Neural crest cell (in vitro differentiated cells): Measurements from ENCODE around the gene TESMIN. TPM values are rescaled to one million over a fixed set of nuclear protein-coding genes. Genes with fewer than 3 reads are reported as not detected.

Source experiments
- DNase-seq: peaks from one replicate; pipeline ENCODE4 v3.0.0; 2021; ENCODE audit warnings: low read depth, mixed read lengths, low spot score
- H3K27ac Mint-ChIP-seq: one replicate; pipeline ENCODE4 v1.8.0; 2021; ENCODE audit warnings: mild to moderate bottlenecking, mixed read lengths; ENCODE audit not compliant: unreplicated experiment
- H3K27me3 Mint-ChIP-seq: 2 replicates; pipeline ENCODE4 v1.8.0; 2021; ENCODE audit warnings: low read depth, mild to moderate bottlenecking, mixed read lengths
- H3K36me3 Mint-ChIP-seq: 2 replicates; pipeline ENCODE4 v1.8.0; 2021; ENCODE audit warnings: low read depth, mild to moderate bottlenecking, mixed read lengths
- H3K4me1 Mint-ChIP-seq: 2 replicates; pipeline ENCODE4 v1.8.0; 2021; ENCODE audit warnings: mixed read lengths
- H3K4me3 Mint-ChIP-seq: one replicate; pipeline ENCODE4 v1.8.0; 2021; ENCODE audit warnings: mild to moderate bottlenecking, mixed read lengths
- H3K9me3 Mint-ChIP-seq: 2 replicates; pipeline ENCODE4 v1.8.0; 2021; ENCODE audit warnings: mixed read lengths
- CTCF ChIP-seq: fragments of 200-600 bp; sonication (generic); conservative IDR thresholded peaks from 2 replicates; pipeline ENCODE4 v1.5.0; 2021; ENCODE audit warnings: antibody characterized with exemption, mild to moderate bottlenecking
- long read RNA-seq: library from polyadenylated mRNA; unstranded; transcript quantifications from one replicate; pipeline ENCODE4 v2.0.0, GENCODE V29; 2020
- total RNA-seq: library from RNA; stranded (reverse); gene quantifications from 2 replicates; pipeline ENCODE4 v1.2.1, GENCODE V29; 2021

The TESMIN gene
- total RNA-seq = 4.2 and 6.8 TPM in 2 replicates
- long read RNA-seq = 0 reads

GRCh38 chr11:68751331-68751856, at the start of gene TESMIN:
TSS of gene TESMIN (minus strand) at chr11:68751520. CDS start at chr11:68750660, 860 bp downstream.
- DNase-seq = peak; percentile 96
- Mint-ChIP-seq H3K9me3 (no peaks in the 10 kb centered on the region), H3K4me1 (peaks cover 33% of the 10 kb centered on the region), H3K36me3 (no peaks in the 10 kb centered on the region), H3K4me3 (peak within 1 kb of the TSS; percentile 58), H3K27ac (no peak within 1 kb of the TSS), H3K27me3 (peaks cover 12% of the 10 kb centered on the region)
- TF ChIP-seq CTCF = no peak

GRCh38 chr11:68798221-68798813, 47.0 kb upstream of the TESMIN start:
- no peaks in the 10 kb centered on the region for H3K9me3 Mint-ChIP-seq
- no peaks in the 10 kb centered on the region for H3K4me1 Mint-ChIP-seq
- DNase-seq = peak; percentile 74
- no peaks in the 10 kb centered on the region for H3K36me3 Mint-ChIP-seq
- H3K27me3 Mint-ChIP-seq = no peaks in the 10 kb centered on the region
- H3K27ac Mint-ChIP-seq = peak overlapping the region; percentile 84
- peak; percentile 69 for TF ChIP-seq CTCF
- H3K4me3 Mint-ChIP-seq = no peak overlapping the region

GRCh38 chr11:68796801-68797200, 45.5 kb upstream of the TESMIN start:
- no peak overlapping the region for H3K27ac Mint-ChIP-seq
- no peak for DNase-seq
- no peak for TF ChIP-seq CTCF
- no peaks in the 10 kb centered on the region for H3K27me3 Mint-ChIP-seq
- no peaks in the 10 kb centered on the region for H3K36me3 Mint-ChIP-seq
- no peaks in the 10 kb centered on the region for H3K9me3 Mint-ChIP-seq
- H3K4me1 Mint-ChIP-seq = no peaks in the 10 kb centered on the region
- no peak overlapping the region for H3K4me3 Mint-ChIP-seq

- Mint-ChIP-seq H3K4me1 (no peaks in the 10 kb centered on the region), H3K9me3 (no peaks in the 10 kb centered on the region), H3K27ac (no peak overlapping the region), H3K27me3 (no peaks in the 10 kb centered on the region), H3K36me3 (no peaks in the 10 kb centered on the region), H3K4me3 (no peak overlapping the region)
- no peak for TF ChIP-seq CTCF
- DNase-seq = no peak
These were observed 41.2 kb upstream of the TESMIN start for GRCh38 chr11:68792400-68792966.

GRCh38 chr11:68784653-68785052, 33.3 kb upstream of the TESMIN start:
- H3K36me3 Mint-ChIP-seq = no peaks in the 10 kb centered on the region
- peaks cover 5% of the 10 kb centered on the region for H3K4me1 Mint-ChIP-seq
- H3K27me3 Mint-ChIP-seq = no peaks in the 10 kb centered on the region
- no peaks in the 10 kb centered on the region for H3K9me3 Mint-ChIP-seq
- no peak overlapping the region for H3K27ac Mint-ChIP-seq
- no peak for TF ChIP-seq CTCF
- H3K4me3 Mint-ChIP-seq = no peak overlapping the region
- DNase-seq = no peak
